ENCODE measurements around the gene SLC17A9. TPM values are rescaled to one million over a fixed set of nuclear protein-coding genes. Genes with fewer than 3 reads are reported as not detected.

SLC17A9 gene
- total and polyA plus RNA-seq, 2 of the 8 experiments (the other 6 are each of a cell fraction or from before 2014, with no cell fraction given), result 23.5 to 35.2 TPM

DNA sequence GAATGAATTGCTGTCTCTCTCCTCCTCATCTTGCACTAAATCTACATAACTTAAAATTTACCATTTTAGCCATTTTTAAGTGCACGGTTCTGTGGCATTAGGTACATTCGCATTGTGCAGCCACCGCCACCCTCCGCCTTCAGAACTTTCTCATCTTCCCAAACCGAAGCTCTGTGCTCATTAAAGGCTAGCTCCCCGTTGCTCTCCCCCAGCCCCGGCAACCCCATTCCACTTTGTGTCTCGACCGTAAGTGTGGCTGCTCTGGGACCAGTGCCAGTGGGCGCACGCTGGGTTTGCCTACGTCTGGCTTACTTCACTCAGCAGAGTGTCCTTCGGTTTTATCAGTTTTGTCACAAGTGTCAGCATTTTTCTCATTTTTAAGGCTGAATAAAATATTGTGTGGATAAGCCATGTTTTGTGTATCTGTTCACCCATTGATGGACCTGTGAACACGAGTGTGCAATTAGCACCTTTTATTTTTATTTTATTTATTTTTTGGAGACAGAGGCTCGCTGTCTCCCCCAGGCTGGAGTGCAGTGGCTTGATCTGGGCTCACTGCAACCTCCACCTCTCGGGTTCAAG, 16.8 kb downstream of the SLC17A9 start (continued):
- TF ChIP-seq KDM1A (IDR thresholded peaks at IDR 0.05; ENCODE audit: borderline replicate concordance, low read length), result no peak
- no peak for TF ChIP-seq CBX8 (IDR thresholded peaks at IDR 0.05; ENCODE audit: borderline replicate concordance, low read depth, low read length)

Data from H1 (cell line).